WTC11 (cell line): ENCODE measurements around the gene RASGRP2. TPM values are rescaled to one million over a fixed set of nuclear protein-coding genes. Genes with fewer than 3 reads are reported as not detected.

ENCODE experiments used
- ATAC-seq: fragments of 200-7000 bp; cut with Tn5 transposase; 2 replicates; pipeline ENCODE4 v1.10.0; 2021; ENCODE audit warnings: mild to moderate bottlenecking, moderate library complexity
- CTCF ChIA-PET: fragments of 300-600 bp; sonication (Branson Sonifier 250); formaldehyde crosslinking; loops from one replicate; lab custom pipeline; 2021; ENCODE audit warnings: antibody characterized with exemption; lab: Charles Lee
- POLR2A ChIA-PET: fragments of 350-600 bp; sonication (Branson Sonifier 250); formaldehyde crosslinking; loops from one replicate; lab custom pipeline; 2021; ENCODE audit warnings: antibody characterized with exemption; lab: Charles Lee
- DNase-seq: peaks from one replicate; pipeline ENCODE4 v3.0.0; 2021; ENCODE audit warnings: low spot score
- H3K27ac Mint-ChIP-seq: 2 replicates; pipeline ENCODE4 v1.8.0; 2021; ENCODE audit warnings: mixed read lengths
- H3K27me3 Mint-ChIP-seq: 2 replicates; pipeline ENCODE4 v1.8.0; 2021; ENCODE audit warnings: low read depth, mild to moderate bottlenecking, moderate library complexity, mixed read lengths
- H3K36me3 Mint-ChIP-seq: 2 replicates; pipeline ENCODE4 v1.8.0; 2021; ENCODE audit warnings: mixed read lengths
- H3K4me1 Mint-ChIP-seq: 2 replicates; pipeline ENCODE4 v1.8.0; 2022; ENCODE audit warnings: mixed read lengths
- H3K4me3 Mint-ChIP-seq: 2 replicates; pipeline ENCODE4 v1.8.0; 2021; ENCODE audit warnings: mild to moderate bottlenecking, moderate library complexity, mixed read lengths
- H3K9me3 Mint-ChIP-seq: 2 replicates; pipeline ENCODE4 v1.8.0; 2021; ENCODE audit warnings: mixed read lengths
- CBFB ChIP-seq: sonication (generic); formaldehyde crosslinking; IDR thresholded peaks from 2 replicates; pipeline ENCODE4 v1.8.1; 2022; ENCODE audit warnings: mild to moderate bottlenecking, low read depth, missing genetic modification reagents
- ELF4 ChIP-seq: sonication (generic); formaldehyde crosslinking; IDR thresholded peaks from 2 replicates; pipeline ENCODE4 v1.8.1; 2022; ENCODE audit warnings: low read depth, mild to moderate bottlenecking, moderate library complexity, missing genetic modification reagents
- GABPB1 ChIP-seq: sonication (generic); formaldehyde crosslinking; IDR thresholded peaks from 2 replicates; pipeline ENCODE4 v1.8.1; 2023; ENCODE audit warnings: mild to moderate bottlenecking, missing genetic modification reagents
- HMGA2 ChIP-seq: fragments of 250-450 bp; sonication (Bioruptor Pico); IDR thresholded peaks from 2 replicates; pipeline ENCODE4 v1.4.0; 2021; ENCODE audit warnings: mild to moderate bottlenecking, moderate library complexity
- IRF2 ChIP-seq: sonication (generic); formaldehyde crosslinking; IDR thresholded peaks from 2 replicates; pipeline ENCODE4 v1.8.0; 2022; ENCODE audit warnings: low read depth, missing genetic modification reagents, borderline replicate concordance
- JAZF1 ChIP-seq: fragments of 250-450 bp; sonication (Bioruptor Pico); IDR thresholded peaks from 2 replicates; pipeline ENCODE4 v1.9.0; 2021; ENCODE audit warnings: moderate library complexity, mild to moderate bottlenecking, inconsistent platforms
- MXD4 ChIP-seq: fragments of 250-450 bp; sonication (Bioruptor Pico); IDR thresholded peaks from 2 replicates; pipeline ENCODE4 v1.8.0; 2021; ENCODE audit warnings: mild to moderate bottlenecking, moderate library complexity, borderline replicate concordance
- MYBL2 ChIP-seq: sonication (generic); formaldehyde crosslinking; IDR thresholded peaks from 2 replicates; pipeline ENCODE4 v1.8.1; 2023; ENCODE audit warnings: mild to moderate bottlenecking, moderate library complexity, missing genetic modification reagents
- RELA ChIP-seq: sonication (generic); formaldehyde crosslinking; IDR thresholded peaks from 2 replicates; pipeline ENCODE4 v1.8.1; 2022; ENCODE audit warnings: missing genetic modification reagents, mild to moderate bottlenecking, borderline replicate concordance
- RORB ChIP-seq: fragments of 250-450 bp; sonication (Bioruptor Pico); IDR thresholded peaks from 2 replicates; pipeline ENCODE4 v1.9.0; 2021; ENCODE audit warnings: mild to moderate bottlenecking
- SOX15 ChIP-seq: fragments of 250-450 bp; sonication (Bioruptor Pico); IDR thresholded peaks from 2 replicates; pipeline ENCODE4 v1.9.0; 2021; ENCODE audit warnings: mild to moderate bottlenecking
- total RNA-seq: library from RNA; stranded (reverse); gene quantifications from 3 replicates; pipeline ENCODE4 v1.2.3, GENCODE V29; 2021
- TF ChIP-seq, protein P1 (sequence below): sonication (generic); formaldehyde crosslinking; IDR thresholded peaks from 2 replicates; pipeline ENCODE4 v1.8.1; 2023; ENCODE audit warnings: mild to moderate bottlenecking, missing genetic modification reagents, moderate library complexity
- TF ChIP-seq, protein P2 (sequence below): sonication (generic); formaldehyde crosslinking; IDR thresholded peaks from 2 replicates; pipeline ENCODE4 v1.8.1; 2022; ENCODE audit warnings: missing genetic modification reagents, borderline replicate concordance
- TF ChIP-seq, protein P3 (sequence below): sonication (generic); formaldehyde crosslinking; IDR thresholded peaks from 2 replicates; pipeline ENCODE4 v1.8.0; 2022; ENCODE audit warnings: mild to moderate bottlenecking, missing genetic modification reagents
- TF ChIP-seq, protein P4 (sequence below): sonication (generic); formaldehyde crosslinking; IDR thresholded peaks from 2 replicates; pipeline ENCODE4 v1.8.0; 2023; ENCODE audit warnings: missing genetic modification reagents
- TF ChIP-seq, protein P5 (sequence below): sonication (generic); formaldehyde crosslinking; IDR thresholded peaks from 2 replicates; pipeline ENCODE4 v1.8.1; 2022; ENCODE audit warnings: low read depth, mild to moderate bottlenecking, moderate library complexity, missing genetic modification reagents, borderline replicate concordance
- TF ChIP-seq, protein P6 (sequence below): fragments of 250-450 bp; sonication (Bioruptor Pico); IDR thresholded peaks from 2 replicates; pipeline ENCODE4 v2.1.2; 2022; ENCODE audit warnings: mild to moderate bottlenecking, moderate library complexity
- TF ChIP-seq, protein P7 (sequence below): sonication (generic); formaldehyde crosslinking; IDR thresholded peaks from 2 replicates; pipeline ENCODE4 v1.8.1; 2022; ENCODE audit warnings: low read depth, missing genetic modification reagents, borderline replicate concordance
- TF ChIP-seq, protein P8 (sequence below): sonication (generic); formaldehyde crosslinking; IDR thresholded peaks from 2 replicates; pipeline ENCODE4 v1.8.1; 2022; ENCODE audit warnings: mild to moderate bottlenecking, moderate library complexity, missing genetic modification reagents

Gene RASGRP2
- total RNA-seq, 1 experiment from 2014 or later = 31.9 TPM

DNA sequence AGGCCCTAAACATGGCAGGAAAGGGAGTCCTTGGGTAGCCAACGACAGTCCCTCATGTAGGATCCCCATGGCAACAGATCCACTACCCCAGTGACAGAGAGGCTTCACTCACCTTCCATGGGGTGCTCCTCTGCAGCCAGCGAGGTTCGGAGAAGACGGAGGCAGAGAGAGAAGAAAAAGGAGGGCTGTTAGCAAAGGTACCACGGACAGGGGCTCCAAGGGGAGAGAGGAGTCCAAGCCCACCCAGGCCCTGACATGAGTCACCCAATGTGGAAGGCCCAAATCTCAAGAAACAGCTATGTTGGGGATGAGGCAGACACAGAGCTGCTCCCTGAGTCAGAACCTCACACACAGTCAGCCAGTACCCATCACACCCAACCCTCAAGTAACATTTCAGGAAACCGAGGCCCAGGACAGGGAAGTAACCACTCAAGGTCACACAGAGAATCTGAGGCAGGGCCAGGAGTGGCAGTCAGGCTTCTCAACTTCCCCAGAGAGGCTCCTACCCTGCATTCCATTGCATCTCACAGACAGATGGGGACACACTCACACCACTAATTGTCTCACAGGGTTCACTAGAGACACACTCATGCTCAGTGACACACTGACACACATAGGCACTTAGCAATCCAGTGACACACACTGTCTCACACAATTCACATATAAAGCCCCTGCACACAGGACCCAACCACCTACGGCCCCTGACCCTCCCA, 46.1 kb downstream of the RASGRP2 start:
- no peak overlapping the region for H3K4me3 Mint-ChIP-seq
- POLR2A ChIA-PET = no interaction called here
- TF ChIP-seq, protein P1, sequence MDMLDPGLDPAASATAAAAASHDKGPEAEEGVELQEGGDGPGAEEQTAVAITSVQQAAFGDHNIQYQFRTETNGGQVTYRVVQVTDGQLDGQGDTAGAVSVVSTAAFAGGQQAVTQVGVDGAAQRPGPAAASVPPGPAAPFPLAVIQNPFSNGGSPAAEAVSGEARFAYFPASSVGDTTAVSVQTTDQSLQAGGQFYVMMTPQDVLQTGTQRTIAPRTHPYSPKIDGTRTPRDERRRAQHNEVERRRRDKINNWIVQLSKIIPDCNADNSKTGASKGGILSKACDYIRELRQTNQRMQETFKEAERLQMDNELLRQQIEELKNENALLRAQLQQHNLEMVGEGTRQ (CRISPR knock-in tag) = no peak
- TF ChIP-seq ELF4 (CRISPR knock-in tag) = no peak
- peaks cover 15% of the 10 kb centered on the region for H3K4me1 Mint-ChIP-seq
- H3K27me3 Mint-ChIP-seq = peaks cover 43% of the 10 kb centered on the region
- no peaks in the 10 kb centered on the region for H3K9me3 Mint-ChIP-seq
- H3K27ac Mint-ChIP-seq = no peak overlapping the region
- CTCF ChIA-PET = interaction anchor here (0.8 to 3.5 kb wide), 2 partner anchors 9 to 49 kb away, joined by 4 to 31 read pairs; no protein-coding TSS in a partner anchor
- no peak for DNase-seq
- no peak for ATAC-seq
- H3K36me3 Mint-ChIP-seq = peaks cover 2% of the 10 kb centered on the region; the same call in 1 of the 2 replicates

DNA sequence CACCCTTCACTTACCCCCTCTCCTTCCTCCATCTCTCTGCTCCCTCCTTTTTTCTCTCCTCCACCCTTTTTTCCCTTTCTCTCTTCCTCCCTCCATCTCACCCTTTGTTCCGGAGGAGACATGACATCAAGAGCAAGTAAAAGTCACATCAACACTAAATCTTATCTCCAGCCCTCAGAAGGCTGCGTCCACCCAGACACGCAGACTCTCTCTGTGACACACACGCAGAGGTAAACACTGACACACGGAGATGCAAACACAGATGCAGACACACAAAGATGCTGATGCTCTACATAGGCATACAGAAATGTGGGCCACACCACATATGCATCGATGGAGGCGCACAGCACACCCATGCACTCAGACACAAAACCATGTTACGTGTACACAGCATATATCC, 47.9 kb downstream of the RASGRP2 start:
- no peak for DNase-seq
- no peak overlapping the region for H3K27ac Mint-ChIP-seq
- H3K4me1 Mint-ChIP-seq = peaks cover 21% of the 10 kb centered on the region
- ChIA-PET POLR2A (no interaction called here), CTCF (interaction anchor here (1.0 to 3.5 kb wide), 2 partner anchors 7 to 192 kb away, joined by 3 to 31 read pairs; no protein-coding TSS in a partner anchor)
- no peaks in the 10 kb centered on the region for H3K36me3 Mint-ChIP-seq
- no peak overlapping the region for H3K4me3 Mint-ChIP-seq
- no peaks in the 10 kb centered on the region for H3K9me3 Mint-ChIP-seq
- peaks cover 54% of the 10 kb centered on the region for H3K27me3 Mint-ChIP-seq
- no peak for ATAC-seq
- TF ChIP-seq, protein P2, sequence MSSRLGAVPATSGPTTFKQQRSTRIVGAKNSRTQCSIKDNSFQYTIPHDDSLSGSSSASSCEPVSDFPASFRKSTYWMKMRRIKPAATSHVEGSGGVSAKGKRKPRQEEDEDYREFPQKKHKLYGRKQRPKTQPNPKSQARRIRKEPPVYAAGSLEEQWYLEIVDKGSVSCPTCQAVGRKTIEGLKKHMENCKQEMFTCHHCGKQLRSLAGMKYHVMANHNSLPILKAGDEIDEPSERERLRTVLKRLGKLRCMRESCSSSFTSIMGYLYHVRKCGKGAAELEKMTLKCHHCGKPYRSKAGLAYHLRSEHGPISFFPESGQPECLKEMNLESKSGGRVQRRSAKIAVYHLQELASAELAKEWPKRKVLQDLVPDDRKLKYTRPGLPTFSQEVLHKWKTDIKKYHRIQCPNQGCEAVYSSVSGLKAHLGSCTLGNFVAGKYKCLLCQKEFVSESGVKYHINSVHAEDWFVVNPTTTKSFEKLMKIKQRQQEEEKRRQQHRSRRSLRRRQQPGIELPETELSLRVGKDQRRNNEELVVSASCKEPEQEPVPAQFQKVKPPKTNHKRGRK = no peak
- TF ChIP-seq CBFB (CRISPR knock-in tag) (no peak), SOX15 (CRISPR knock-in tag) (no peak)
- TF ChIP-seq, protein P3, sequence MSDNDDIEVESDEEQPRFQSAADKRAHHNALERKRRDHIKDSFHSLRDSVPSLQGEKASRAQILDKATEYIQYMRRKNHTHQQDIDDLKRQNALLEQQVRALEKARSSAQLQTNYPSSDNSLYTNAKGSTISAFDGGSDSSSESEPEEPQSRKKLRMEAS = no peak

DNA sequence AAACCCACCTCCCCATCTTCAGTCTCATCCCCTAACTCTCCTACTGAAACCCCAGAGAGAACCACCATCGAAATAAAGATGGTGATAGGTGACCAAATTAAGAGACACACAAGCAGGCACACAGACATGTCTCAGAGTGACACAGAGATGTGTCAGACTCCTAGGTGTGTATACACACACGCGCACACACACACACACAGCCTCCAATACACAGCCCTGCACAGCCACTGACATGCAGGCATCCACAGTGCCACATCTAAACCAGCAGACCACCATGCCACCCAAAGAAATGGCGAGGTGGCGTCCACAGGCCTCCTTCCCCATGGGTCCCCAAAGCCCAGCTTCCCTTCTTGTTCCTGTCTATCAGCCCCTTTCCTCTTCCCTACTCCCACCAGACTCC, 48.4 kb downstream of the RASGRP2 start:
- Mint-ChIP-seq H3K4me1 (peaks cover 21% of the 10 kb centered on the region), H3K27me3 (peaks cover 52% of the 10 kb centered on the region), H3K9me3 (no peaks in the 10 kb centered on the region), H3K36me3 (no peaks in the 10 kb centered on the region), H3K27ac (no peak overlapping the region), H3K4me3 (no peak overlapping the region)
- ATAC-seq (no peak), DNase-seq (no peak)
- POLR2A ChIA-PET = no interaction called here
- TF ChIP-seq, protein P4, sequence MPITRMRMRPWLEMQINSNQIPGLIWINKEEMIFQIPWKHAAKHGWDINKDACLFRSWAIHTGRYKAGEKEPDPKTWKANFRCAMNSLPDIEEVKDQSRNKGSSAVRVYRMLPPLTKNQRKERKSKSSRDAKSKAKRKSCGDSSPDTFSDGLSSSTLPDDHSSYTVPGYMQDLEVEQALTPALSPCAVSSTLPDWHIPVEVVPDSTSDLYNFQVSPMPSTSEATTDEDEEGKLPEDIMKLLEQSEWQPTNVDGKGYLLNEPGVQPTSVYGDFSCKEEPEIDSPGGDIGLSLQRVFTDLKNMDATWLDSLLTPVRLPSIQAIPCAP = no peak
- TF ChIP-seq RELA (CRISPR knock-in tag) = no peak
- TF ChIP-seq RORB (CRISPR knock-in tag) = no peak
- TF ChIP-seq MYBL2 = no peak
- TF ChIP-seq, protein P5, sequence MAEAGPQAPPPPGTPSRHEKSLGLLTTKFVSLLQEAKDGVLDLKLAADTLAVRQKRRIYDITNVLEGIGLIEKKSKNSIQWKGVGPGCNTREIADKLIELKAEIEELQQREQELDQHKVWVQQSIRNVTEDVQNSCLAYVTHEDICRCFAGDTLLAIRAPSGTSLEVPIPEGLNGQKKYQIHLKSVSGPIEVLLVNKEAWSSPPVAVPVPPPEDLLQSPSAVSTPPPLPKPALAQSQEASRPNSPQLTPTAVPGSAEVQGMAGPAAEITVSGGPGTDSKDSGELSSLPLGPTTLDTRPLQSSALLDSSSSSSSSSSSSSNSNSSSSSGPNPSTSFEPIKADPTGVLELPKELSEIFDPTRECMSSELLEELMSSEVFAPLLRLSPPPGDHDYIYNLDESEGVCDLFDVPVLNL (CRISPR knock-in tag) = no peak
- no peak for TF ChIP-seq HMGA2
- TF ChIP-seq JAZF1 (CRISPR knock-in tag) = no peak
- no peak for TF ChIP-seq GABPB1 (CRISPR knock-in tag)
- TF ChIP-seq, protein P6, sequence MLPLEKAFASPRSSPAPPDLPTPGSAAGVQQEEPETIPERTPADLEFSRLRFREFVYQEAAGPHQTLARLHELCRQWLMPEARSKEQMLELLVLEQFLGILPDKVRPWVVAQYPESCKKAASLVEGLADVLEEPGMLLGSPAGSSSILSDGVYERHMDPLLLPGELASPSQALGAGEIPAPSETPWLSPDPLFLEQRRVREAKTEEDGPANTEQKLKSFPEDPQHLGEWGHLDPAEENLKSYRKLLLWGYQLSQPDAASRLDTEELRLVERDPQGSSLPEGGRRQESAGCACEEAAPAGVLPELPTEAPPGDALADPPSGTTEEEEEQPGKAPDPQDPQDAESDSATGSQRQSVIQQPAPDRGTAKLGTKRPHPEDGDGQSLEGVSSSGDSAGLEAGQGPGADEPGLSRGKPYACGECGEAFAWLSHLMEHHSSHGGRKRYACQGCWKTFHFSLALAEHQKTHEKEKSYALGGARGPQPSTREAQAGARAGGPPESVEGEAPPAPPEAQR (CRISPR knock-in tag) = no peak
- TF ChIP-seq, protein P7, sequence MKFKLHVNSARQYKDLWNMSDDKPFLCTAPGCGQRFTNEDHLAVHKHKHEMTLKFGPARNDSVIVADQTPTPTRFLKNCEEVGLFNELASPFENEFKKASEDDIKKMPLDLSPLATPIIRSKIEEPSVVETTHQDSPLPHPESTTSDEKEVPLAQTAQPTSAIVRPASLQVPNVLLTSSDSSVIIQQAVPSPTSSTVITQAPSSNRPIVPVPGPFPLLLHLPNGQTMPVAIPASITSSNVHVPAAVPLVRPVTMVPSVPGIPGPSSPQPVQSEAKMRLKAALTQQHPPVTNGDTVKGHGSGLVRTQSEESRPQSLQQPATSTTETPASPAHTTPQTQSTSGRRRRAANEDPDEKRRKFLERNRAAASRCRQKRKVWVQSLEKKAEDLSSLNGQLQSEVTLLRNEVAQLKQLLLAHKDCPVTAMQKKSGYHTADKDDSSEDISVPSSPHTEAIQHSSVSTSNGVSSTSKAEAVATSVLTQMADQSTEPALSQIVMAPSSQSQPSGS (CRISPR knock-in tag) = no peak
- TF ChIP-seq IRF2 = no peak
- no peak for TF ChIP-seq MXD4 (CRISPR knock-in tag)
- TF ChIP-seq, protein P8, sequence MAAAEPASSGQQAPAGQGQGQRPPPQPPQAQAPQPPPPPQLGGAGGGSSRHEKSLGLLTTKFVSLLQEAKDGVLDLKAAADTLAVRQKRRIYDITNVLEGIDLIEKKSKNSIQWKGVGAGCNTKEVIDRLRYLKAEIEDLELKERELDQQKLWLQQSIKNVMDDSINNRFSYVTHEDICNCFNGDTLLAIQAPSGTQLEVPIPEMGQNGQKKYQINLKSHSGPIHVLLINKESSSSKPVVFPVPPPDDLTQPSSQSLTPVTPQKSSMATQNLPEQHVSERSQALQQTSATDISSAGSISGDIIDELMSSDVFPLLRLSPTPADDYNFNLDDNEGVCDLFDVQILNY = no peak
- CTCF ChIA-PET = interaction anchor here (1.1 kb wide), 1 partner anchor 193 kb away, joined by 3 read pairs; no protein-coding TSS in a partner anchor
